ENCODE results near the gene NTPCR. TPM values are rescaled to one million over a fixed set of nuclear protein-coding genes. Genes with fewer than 3 reads are reported as not detected.
"Not testable (repeated sequence)": the region's sequence is repeated elsewhere in the genome, so short reads cannot be mapped to it uniquely, and the experiment has no call there.

The NTPCR gene
- total RNA-seq, 1 donor from 2014 or later = 18.5 TPM

DNA sequence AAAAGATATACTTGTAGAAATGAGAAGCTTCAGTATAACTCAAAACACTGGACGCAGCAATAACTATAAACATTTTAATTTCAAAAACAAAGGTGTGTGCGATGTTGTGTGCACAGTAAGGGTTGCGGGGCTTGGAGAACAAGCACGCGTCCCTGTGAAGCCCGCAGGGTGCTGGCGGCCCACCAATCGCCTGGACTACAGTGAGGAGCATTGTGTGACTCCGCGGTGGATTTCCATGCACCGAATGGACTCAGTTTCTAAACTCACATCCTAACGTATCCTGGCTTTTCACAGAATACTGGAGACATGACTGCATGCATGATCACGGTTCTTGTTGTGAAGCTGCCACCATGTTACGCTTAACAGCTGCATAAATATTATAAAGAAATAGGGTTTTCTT is 33.0 kb downstream of the NTPCR start:
- no peak for ATAC-seq

GRCh38 chr1:232983817-232984567 is 33.6 kb downstream of the NTPCR start:
- DNase-seq (ENCODE audit: low spot score) = no peak

More for the DNA sequence above, 33.0 kb downstream of the NTPCR start:
- no peak for DNase-seq (ENCODE audit: low spot score)

GRCh38 chr1:232984577-232985425 is 34.4 kb downstream of the NTPCR start:
- DNase-seq (ENCODE audit: low spot score) (no peak), ATAC-seq (no peak)

More at GRCh38 chr1:232983817-232984567, 33.6 kb downstream of the NTPCR start:
- no peak for ATAC-seq

DNA sequence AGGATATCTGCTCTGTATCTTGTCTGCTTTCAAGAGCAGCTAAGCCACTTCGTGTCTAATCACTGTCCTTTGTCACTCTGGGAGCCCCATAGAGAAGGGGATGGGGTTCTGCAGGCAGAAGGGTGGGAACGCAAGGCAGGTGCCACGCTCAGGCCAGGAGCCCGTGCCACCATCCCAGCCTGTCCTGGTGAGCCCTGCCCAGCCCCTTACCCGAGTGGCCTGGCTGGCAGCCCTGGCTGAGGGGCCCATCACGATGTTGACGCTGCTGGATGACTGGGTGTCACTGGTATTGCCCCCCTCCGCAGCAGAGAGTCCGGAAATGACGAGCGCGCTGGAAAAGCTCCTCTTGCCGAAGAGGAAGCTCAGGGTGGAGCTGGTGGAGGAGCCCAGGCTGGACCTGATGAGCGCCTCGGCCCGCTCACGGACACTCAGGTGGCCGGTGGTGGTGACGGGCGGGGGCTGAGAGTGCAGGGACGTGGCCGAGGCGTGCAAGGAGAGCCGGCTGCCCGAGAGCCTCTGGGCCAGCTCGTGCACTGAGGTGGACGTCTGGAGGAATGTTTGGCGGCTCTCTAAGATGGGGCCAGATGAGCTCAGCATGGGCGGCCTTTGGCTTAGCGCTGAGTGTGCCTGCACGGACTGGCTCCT is 35.6 kb downstream of the NTPCR start:
- no peak for DNase-seq (ENCODE audit: low spot score)
- no peak for ATAC-seq

GRCh38 chr1:232986527-232986922 is 36.1 kb downstream of the NTPCR start:
- DNase-seq (ENCODE audit: low spot score) (no peak), ATAC-seq (no peak)

- ATAC-seq = no peak
- no peak for DNase-seq (ENCODE audit: low spot score)
These were observed 36.8 kb downstream of the NTPCR start for GRCh38 chr1:232987046-232987773.

- ATAC-seq (no peak), DNase-seq (ENCODE audit: low spot score) (no peak)
These were observed 37.3 kb downstream of the NTPCR start for GRCh38 chr1:232987774-232988140.

DNA sequence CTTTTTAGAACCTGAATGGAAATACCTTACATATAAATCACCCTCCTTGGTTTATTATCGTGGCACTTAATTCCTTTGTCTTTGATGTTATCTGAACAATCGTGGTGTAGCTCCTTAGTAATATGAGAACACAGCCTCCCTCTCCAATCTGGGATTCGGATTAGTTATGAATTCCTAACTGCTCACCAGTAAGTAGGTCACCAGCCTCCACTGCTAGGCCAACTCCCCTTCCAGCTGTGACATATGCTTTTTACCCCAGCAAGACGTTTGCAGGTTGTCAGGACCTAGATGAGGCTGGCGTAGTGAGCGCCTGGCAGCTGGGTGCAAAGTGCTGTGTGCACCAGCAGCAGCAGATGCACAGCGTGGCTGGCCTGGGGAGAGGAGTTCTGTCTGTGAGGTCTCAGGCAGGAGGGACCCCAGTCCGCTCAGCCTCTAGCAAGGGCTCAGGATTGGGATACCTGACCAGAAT is 38.2 kb downstream of the NTPCR start:
- ATAC-seq (no peak), DNase-seq (ENCODE audit: low spot score) (no peak)

GRCh38 chr1:232990176-232991128 is 40.0 kb downstream of the NTPCR start:
- no peak for DNase-seq (ENCODE audit: low spot score)
- ATAC-seq = no peak

DNA sequence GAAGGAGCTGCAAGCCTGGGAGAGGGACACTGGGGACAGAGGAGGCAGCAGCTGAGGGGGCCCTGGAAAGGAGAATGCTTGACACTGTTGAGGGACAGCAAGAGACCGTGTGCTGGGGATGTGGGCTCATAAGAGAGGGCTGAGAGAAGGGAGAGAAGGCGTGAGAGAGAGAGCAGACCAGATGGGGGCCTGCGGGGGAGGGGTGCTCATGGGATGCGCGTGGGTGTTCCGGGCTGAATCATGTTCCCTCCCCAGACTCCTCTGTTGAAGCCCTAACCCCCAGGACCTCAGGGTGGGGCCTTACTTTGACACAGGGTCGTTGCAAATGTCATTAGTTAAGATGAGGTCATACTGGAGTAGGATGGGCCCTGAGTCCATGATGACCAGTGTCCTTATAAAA is 40.8 kb downstream of the NTPCR start:
- DNase-seq (ENCODE audit: low spot score) = no peak
- ATAC-seq = no peak

DNA sequence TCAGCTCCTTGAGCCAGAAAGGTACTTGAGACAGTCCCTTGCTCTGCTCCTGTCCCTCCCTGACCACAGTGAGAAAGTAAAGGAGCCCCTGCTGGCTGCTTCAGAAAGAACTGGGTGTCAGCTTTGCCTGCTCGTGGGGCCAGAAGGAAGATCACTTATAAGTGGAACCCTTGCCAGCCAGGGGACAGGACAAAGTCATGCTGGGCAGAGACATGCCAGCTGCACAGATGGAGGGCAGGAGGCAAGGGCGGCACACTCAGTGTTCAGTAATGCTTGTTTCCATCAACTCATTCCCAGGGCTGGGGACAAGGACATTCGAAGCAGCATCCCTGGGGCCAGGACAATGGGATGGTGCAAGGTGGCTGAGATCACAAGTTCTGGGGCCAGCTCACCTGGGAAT is 41.8 kb downstream of the NTPCR start:
- no peak for ATAC-seq

GRCh38 chr1:232993555-232993954 is 43.1 kb downstream of the NTPCR start:
- DNase-seq (ENCODE audit: low spot score) = no peak
- no peak for ATAC-seq

More for the DNA sequence above, 41.8 kb downstream of the NTPCR start:
- DNase-seq (ENCODE audit: low spot score) = no peak

- DNase-seq (ENCODE audit: low spot score) (no peak), ATAC-seq (no peak)
These were observed 44.8 kb downstream of the NTPCR start for GRCh38 chr1:232995189-232995588.

DNA sequence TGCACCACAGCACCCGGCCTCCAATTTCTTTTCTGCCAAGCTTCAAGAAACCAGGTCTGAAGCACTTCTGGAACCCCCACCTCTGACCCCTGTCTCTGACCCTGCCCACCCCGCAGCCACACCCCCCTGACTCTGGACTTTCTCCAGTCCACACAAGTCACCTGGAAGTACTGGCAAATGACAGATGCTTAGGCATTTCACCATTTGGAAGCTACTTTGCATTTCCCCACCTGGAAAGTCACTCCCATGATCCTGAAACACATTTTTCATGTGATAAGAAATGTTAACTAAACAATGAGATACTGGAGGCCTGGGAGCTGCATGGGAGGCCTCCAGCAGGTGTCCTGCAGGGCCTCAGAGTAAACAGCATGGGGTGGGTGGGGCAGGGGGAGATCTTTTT is 45.7 kb downstream of the NTPCR start:
- no peak for ATAC-seq
- no peak for DNase-seq (ENCODE audit: low spot score)

GRCh38 chr1:232998138-232998537 is 47.7 kb downstream of the NTPCR start:
- DNase-seq (ENCODE audit: low spot score) = no peak
- ATAC-seq = no peak

DNA sequence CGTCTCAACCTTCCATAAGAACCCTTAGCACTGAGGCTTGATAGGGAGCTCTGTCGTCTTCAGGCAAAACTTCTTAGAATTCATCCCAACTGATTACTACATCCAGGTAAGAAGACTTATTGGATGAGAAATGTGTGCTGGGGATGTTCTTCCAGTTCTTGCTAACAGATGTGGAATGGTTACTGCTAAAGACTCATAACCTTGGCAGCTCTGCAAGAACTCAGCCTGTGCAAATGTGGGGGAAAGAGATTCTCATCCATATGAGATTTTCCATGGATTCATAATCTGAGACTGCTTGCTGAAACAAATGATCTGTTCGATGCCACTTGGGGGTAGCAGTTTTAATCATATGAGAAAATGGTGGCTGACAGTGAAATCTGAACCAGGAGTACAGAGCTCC is 48.2 kb downstream of the NTPCR start:
- ATAC-seq (no peak), DNase-seq (ENCODE audit: low spot score) (no peak)

GRCh38 chr1:232999956-233000625 is 49.7 kb downstream of the NTPCR start:
- DNase-seq (ENCODE audit: low spot score) (no peak), ATAC-seq (no peak)

DNA sequence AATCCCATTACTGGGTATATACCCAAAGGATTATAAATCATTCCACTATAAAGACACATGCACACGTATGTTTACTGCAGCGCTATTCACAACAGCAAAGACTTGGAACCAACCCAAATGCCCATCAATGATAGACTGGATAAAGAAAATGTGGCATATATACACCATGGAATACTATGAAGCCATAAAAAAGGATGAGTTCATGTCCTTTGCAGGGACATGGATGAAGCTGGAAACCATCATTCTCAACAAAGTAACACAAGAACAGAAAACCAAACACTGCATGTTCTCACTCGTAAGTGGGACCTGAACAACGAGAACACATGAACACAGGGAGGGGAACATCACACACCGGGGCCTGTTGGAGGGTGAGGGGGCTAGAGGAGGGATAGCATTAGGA is 53.2 kb downstream of the NTPCR start:
- DNase-seq (ENCODE audit: low spot score); ATAC-seq: not testable (repeated sequence)

GRCh38 chr1:233004451-233004850 is 54.0 kb downstream of the NTPCR start:
- ATAC-seq = no peak
- no peak for DNase-seq (ENCODE audit: low spot score)

Data from left lobe of liver (tissue), 2 donors.